ENCODE results near the gene GPR152. TPM values are rescaled to one million over a fixed set of nuclear protein-coding genes. Genes with fewer than 3 reads are reported as not detected.

GPR152 gene
- total RNA-seq, 1 experiment from 2014 or later: not detected

DNA sequence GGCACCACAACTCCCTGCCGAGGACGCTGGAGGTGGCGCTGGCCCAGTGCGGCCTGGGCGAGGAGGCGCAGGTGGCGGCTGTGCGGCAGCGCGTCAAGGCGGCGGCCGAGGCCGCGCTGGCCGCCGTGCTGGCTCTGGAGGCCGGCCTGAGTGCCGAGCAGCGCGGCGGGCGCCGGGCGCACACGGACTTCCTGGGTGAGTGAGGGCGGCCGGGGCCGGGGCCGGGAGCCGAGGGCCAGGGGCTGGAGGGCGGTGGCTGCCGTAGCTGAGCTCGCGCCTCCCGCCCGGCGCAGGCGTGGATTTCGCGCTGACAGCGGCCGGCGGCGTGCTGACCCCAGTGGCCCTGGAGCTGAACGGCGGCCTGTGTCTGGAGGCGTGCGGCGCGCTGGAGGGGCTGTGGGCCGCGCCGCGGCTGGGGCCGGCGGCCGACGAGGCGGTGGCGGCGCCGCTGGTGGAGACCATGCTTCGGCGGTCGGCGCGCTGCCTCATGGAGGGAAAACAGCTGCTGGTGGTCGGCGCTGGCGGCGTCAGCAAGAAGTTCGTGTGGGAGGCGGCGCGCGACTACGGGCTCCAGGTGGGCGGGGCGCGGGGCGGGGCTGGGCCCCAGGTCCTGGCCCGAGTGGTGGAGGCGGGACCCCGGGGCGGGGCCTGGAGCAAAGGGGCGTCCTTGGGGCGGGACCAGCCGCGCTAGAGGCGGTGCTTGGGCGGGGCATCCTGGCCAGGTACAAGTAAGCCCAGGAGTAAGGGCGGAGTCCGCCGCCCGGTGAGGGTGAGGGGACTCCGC, 31.7 kb downstream of the GPR152 start:
- H3K9me3 ChIP-seq (ENCODE audit: control insufficient read depth, low read depth, low read length): no peaks in the 10 kb centered on the region
- peak; percentile 98 for DNase-seq
- Mint-ChIP-seq H3K27me3 (ENCODE audit: low read depth) (peaks cover 14% of the 10 kb centered on the region), H3K9me3 (no peaks in the 10 kb centered on the region; a peak in 1 of 5 replicates), H3K4me1 (peaks cover 28 to 31% of the 10 kb centered on the region in 2 experiments), H3K27ac (peak overlapping the region in 2 of 3 experiments; percentile 77 to 83; a peak in 2 of 7 replicates), H3K36me3 (ENCODE audit: insufficient read depth in 1 of 3, low read depth in 3 of 3) (peaks cover 0 to 1% (median 0%) of the 10 kb centered on the region in 3 experiments; a peak in 1 of 7 replicates), H3K4me3 (peak overlapping the region; percentile 55 to 82)
- H3K27ac ChIP-seq (ENCODE audit: insufficient read length, low read depth, low read length): no peak overlapping the region
- H4K5ac ChIP-seq (ENCODE audit: insufficient read length, low read depth, low read length): no peak overlapping the region
- H4K8ac ChIP-seq (replicated peaks; ENCODE audit: insufficient read length, low read depth, low read length): no peak overlapping the region
- H2BK12ac ChIP-seq (ENCODE audit: insufficient read length, low read depth, low read length): no peak overlapping the region
- H4K91ac ChIP-seq (ENCODE audit: insufficient read length, low read depth, low read length): no peak overlapping the region
- H2BK20ac ChIP-seq (ENCODE audit: low read depth, low read length, poor library complexity, severe bottlenecking): no peak overlapping the region
- H3K23ac ChIP-seq (ENCODE audit: insufficient read length, low read depth, low read length): no peak overlapping the region
- H3K4ac ChIP-seq (ENCODE audit: low read depth, low read length): no peak overlapping the region
- H3K27me3 ChIP-seq (ENCODE audit: insufficient read depth, low read length): no peaks in the 10 kb centered on the region
- WGBS (ENCODE audit: extremely low coverage, insufficient read length, low lambda C conversion rate): no CpG with 5 or more reads among the region's 97 CpGs
- H3K4me2 ChIP-seq (ENCODE audit: insufficient read depth, insufficient read length, low read length): peak overlapping the region; percentile 33
- H4K20me1 ChIP-seq (ENCODE audit: control insufficient read depth, insufficient read depth, insufficient read length): no peaks in the 10 kb centered on the region
- H2AK5ac ChIP-seq (ENCODE audit: insufficient read length, low read length): no peak overlapping the region
- no peak overlapping the region for H3K9ac ChIP-seq (ENCODE audit: extremely low read depth, insufficient read length, low read length)
- H3K79me2 ChIP-seq (ENCODE audit: insufficient read depth, low read length): no peaks in the 10 kb centered on the region
- no peak overlapping the region for H3T11ph ChIP-seq (ENCODE audit: low read length)
- H2BK15ac ChIP-seq (ENCODE audit: low read depth, low read length): no peak overlapping the region
- H3K79me1 ChIP-seq (ENCODE audit: insufficient read depth, low read depth, low read length, poor library complexity, severe bottlenecking): no peaks in the 10 kb centered on the region
- H3K23me2 ChIP-seq (ENCODE audit: insufficient read length, low read depth, low read length, poor library complexity, severe bottlenecking): no peaks in the 10 kb centered on the region
- H2BK5ac ChIP-seq (ENCODE audit: insufficient read length, low read length): no peak overlapping the region
- TF ChIP-seq, protein P1, sequence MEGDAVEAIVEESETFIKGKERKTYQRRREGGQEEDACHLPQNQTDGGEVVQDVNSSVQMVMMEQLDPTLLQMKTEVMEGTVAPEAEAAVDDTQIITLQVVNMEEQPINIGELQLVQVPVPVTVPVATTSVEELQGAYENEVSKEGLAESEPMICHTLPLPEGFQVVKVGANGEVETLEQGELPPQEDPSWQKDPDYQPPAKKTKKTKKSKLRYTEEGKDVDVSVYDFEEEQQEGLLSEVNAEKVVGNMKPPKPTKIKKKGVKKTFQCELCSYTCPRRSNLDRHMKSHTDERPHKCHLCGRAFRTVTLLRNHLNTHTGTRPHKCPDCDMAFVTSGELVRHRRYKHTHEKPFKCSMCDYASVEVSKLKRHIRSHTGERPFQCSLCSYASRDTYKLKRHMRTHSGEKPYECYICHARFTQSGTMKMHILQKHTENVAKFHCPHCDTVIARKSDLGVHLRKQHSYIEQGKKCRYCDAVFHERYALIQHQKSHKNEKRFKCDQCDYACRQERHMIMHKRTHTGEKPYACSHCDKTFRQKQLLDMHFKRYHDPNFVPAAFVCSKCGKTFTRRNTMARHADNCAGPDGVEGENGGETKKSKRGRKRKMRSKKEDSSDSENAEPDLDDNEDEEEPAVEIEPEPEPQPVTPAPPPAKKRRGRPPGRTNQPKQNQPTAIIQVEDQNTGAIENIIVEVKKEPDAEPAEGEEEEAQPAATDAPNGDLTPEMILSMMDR (conservative IDR thresholded peaks at IDR 0.05): no peak
- no peak overlapping the region for H2AFZ ChIP-seq (ENCODE audit: low read length)
- no peak overlapping the region; the same call in 1 of the 2 replicates for H3K14ac ChIP-seq (ENCODE audit: insufficient read depth, low read length)
- no peaks in the 10 kb centered on the region for H3K4me1 ChIP-seq (ENCODE audit: insufficient read depth, low read length)
- H3K18ac ChIP-seq (ENCODE audit: insufficient read length, low read depth, low read length): no peak overlapping the region
- no peak overlapping the region for H3K56ac ChIP-seq (ENCODE audit: insufficient read length, low read depth, low read length)
- H2BK120ac ChIP-seq (ENCODE audit: low read depth, low read length, poor library complexity, severe bottlenecking): no peak overlapping the region
